Spinal cord (tissue), 10 donors: ENCODE measurements around the gene OR5AK2. TPM values are rescaled to one million over a fixed set of nuclear protein-coding genes. Genes with fewer than 3 reads are reported as not detected.

Source experiments
- DNase-seq, 6 donors: peaks; one replicate each; pipeline versions ENCODE4 v3.0.0 to v3.0.0-alpha.2; 2013 to 2015; ENCODE audit warnings: low spot score in 6 of 6, low read depth in 4 of 6
- H3K27ac ChIP-seq: one replicate; pipeline ENCODE4 v1.5.1; 2013; ENCODE audit warnings: low read depth, low read length, control low read depth
- H3K27me3 ChIP-seq: one replicate; pipeline ENCODE4 v1.6.1; 2013; ENCODE audit warnings: low read length; ENCODE audit not compliant: control insufficient read depth, insufficient read depth
- H3K36me3 ChIP-seq: one replicate; pipeline ENCODE4 v1.6.1; 2013; ENCODE audit warnings: low read length; ENCODE audit not compliant: control insufficient read depth, insufficient read depth
- H3K4me1 ChIP-seq: one replicate; pipeline ENCODE4 v1.6.1; 2013; ENCODE audit warnings: low read length; ENCODE audit not compliant: control insufficient read depth, insufficient read depth
- H3K4me3 ChIP-seq: one replicate; pipeline ENCODE4 v1.5.1; 2013; ENCODE audit warnings: low read depth, low read length, control low read depth
- H3K9me3 ChIP-seq: one replicate; pipeline ENCODE4 v1.6.1; 2013; ENCODE audit warnings: low read length; ENCODE audit not compliant: control insufficient read depth, insufficient read depth
- WGBS: methylation state at CpG from one replicate; pipeline ENCODE4 v1.1.5; 2013; ENCODE audit warnings: missing lambda C conversion rate; ENCODE audit not compliant: insufficient coverage; 5-methylcytosine and 5-hydroxymethylcytosine counted together
- polyA plus RNA-seq, 2 donors: library from polyadenylated mRNA; unstranded; fragments of 120-200 nt; gene quantifications; one replicate each; pipeline ENCODE4 v1.2.1, GENCODE V29; 2013; ENCODE audit not compliant: insufficient read length in 2 of 2
- total RNA-seq, 2 donors: library from RNA; depleted of rRNA in 1 of 2; stranded (reverse); fragments of 120-200 nt in 1 of 2; fragments of >200 nt in 1 of 2; gene quantifications; one replicate each; pipeline versions ENCODE4 v1.2.3 to v1.2.4, GENCODE V29; 2013 to 2014
- donor health status: healthy.

Gene OR5AK2
- total and polyA plus RNA-seq, 4 donors: not detected

DNA sequence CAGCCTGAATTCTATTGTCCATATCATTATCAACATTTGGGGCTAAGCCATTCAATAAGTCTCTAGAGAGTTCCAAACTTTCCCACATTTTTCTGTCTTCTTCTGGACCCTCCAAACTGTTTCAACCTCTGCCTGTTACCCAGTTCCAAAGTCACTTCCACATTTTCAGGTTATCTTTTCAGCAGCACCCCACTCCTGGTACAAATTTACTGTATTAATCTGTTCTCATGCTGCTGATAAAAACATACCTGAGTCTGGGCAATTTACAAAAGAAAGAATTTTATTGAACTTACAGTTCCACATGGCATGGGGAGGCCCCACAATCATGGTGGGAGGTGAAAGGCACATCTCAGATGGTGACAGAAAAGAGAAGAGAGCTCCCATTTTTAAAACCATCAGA, 5.8 kb downstream of the OR5AK2 start:
- no peak overlapping the region for H3K4me3 ChIP-seq
- H3K9me3 ChIP-seq: peaks cover 3% of the 10 kb centered on the region
- no peak overlapping the region for H3K27ac ChIP-seq
- H3K27me3 ChIP-seq: no peaks in the 10 kb centered on the region
- DNase-seq: no peak
- H3K36me3 ChIP-seq: no peaks in the 10 kb centered on the region
- H3K4me1 ChIP-seq: no peaks in the 10 kb centered on the region

DNA sequence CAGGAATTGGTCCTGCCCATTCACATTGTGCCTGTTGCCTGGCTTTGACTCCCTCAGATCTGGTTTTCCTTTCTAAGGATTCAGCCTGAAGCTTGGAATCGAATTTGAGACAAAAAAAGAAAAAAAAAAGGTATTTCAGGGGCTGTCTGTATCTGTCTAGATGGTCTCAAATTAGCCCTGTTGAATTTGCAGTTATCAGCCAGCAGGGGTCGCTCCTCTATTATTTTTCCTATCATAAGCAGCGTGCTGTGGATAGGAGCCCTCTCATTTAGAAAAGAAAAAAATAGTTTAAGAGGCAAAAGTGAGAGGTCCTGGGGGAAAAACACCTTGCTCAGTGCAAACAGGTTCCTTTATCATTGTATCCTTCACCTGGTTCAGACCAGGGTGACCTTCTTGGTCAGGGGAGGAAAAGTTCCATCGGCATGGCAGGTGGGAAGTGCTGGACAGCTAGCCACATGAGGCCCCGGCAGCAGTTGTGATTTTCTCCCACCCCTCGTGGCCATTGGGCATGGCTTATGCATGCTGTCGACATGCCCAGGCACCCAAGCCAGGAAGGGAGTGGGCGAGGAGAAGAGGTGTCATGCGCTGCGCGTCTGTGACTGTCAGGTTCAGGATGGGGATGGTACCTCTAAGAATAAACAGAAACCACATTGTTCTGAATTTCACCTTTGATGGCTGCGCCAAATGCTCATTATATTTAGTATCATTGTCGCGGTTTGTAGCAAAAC, 13.1 kb downstream of the OR5AK2 start:
- Histone ChIP-seq H3K4me1 (no peaks in the 10 kb centered on the region), H3K4me3 (no peak overlapping the region), H3K27ac (no peak overlapping the region), H3K27me3 (no peaks in the 10 kb centered on the region), H3K9me3 (peaks cover 2% of the 10 kb centered on the region), H3K36me3 (no peaks in the 10 kb centered on the region)
- DNase-seq: no peak
- 88% methylated on average over 3 of the region's 14 CpGs for WGBS

DNA sequence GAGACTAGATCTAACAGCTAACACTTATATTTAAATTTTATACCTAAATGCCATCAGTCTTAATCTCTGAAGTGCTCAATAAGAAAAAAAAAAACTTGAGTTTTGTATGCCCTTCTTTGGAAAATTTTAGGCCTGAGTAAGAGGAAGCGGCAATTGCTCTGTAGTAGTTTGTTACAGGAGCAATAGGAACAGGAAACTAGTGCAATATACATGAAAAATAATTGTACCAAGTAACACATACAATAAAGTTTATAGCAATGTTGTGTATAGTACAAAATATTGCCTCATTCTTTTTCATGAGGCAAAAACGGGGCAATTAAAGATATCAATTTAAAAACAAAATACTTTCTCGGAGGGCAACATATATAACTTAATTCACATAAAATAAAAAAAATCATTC, 19.7 kb downstream of the OR5AK2 start:
- H3K4me3 ChIP-seq: no peak overlapping the region
- H3K27ac ChIP-seq: no peak overlapping the region
- no peaks in the 10 kb centered on the region for H3K9me3 ChIP-seq
- H3K36me3 ChIP-seq: no peaks in the 10 kb centered on the region
- no peaks in the 10 kb centered on the region for H3K4me1 ChIP-seq
- DNase-seq: no peak
- no CpG with 5 or more reads among the region's 3 CpGs for WGBS
- H3K27me3 ChIP-seq: no peaks in the 10 kb centered on the region

DNA sequence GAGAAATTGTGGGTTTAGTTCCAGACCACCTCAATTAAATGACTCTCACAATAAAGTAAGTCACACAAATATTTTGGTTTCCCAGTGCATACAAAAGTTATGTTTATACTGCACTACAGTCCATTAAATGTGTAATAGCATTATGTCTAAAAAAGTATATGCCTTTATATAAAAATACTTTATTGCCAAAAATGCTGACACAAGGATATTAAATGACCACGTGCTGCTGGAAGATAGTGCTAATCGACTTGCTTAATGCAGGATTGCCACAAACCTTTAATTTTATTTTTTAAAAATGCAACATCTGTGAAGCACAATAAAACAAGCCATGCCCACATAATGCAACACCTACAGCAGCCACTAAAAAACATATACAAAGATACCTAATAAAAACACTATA, 27.0 kb downstream of the OR5AK2 start:
- H3K27ac ChIP-seq: no peak overlapping the region
- H3K4me3 ChIP-seq: no peak overlapping the region
- H3K27me3 ChIP-seq: no peaks in the 10 kb centered on the region
- WGBS: no CpG with 5 or more reads among the region's 2 CpGs
- H3K9me3 ChIP-seq: peaks cover 1% of the 10 kb centered on the region
- DNase-seq: no peak
- no peaks in the 10 kb centered on the region for H3K36me3 ChIP-seq
- no peaks in the 10 kb centered on the region for H3K4me1 ChIP-seq

DNA sequence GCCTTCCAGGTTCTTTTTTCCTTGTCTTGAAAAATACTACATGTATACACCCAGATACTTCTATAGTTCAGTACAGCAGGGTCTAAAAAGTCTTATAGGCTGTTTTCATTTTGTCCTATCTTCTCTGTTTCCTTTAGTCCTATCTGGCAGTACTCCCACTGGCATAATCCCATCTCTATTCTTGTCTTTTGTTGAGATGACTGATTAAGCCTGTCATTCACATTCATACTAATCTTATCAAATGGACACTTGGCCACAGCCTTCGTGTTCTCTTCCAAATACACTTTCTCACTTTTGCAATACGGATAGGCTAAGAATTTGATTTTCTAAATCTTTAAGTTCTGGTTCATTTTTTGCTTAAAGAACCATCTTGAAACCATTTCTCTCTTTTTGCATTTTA, 42.8 kb downstream of the OR5AK2 start:
- WGBS: no CpG with 5 or more reads among the region's 2 CpGs
- Histone ChIP-seq H3K36me3 (no peaks in the 10 kb centered on the region), H3K9me3 (no peaks in the 10 kb centered on the region), H3K27me3 (no peaks in the 10 kb centered on the region), H3K4me1 (no peaks in the 10 kb centered on the region), H3K27ac (no peak overlapping the region), H3K4me3 (no peak overlapping the region)
- DNase-seq: no peak

Other genes starting within 250 kb of the OR5AK2 start
- not detected for gene OR9G4, start 240.2 kb upstream of the OR5AK2 start, total RNA-seq
- gene OR9G4, start 240.2 kb upstream of the OR5AK2 start, polyA plus RNA-seq: not detected
- gene LRRC55, start 193.0 kb downstream of the OR5AK2 start, total RNA-seq: 10 to 100 TPM in 1 of 2 donors, 1 to 10 TPM in 1; 8.7 to 14.8 TPM
- gene LRRC55, start 193.0 kb downstream of the OR5AK2 start, polyA plus RNA-seq: 10 to 100 TPM; 30.5 to 39.3 TPM
- 10 to 100 TPM; 47.5 to 48.0 TPM for gene APLNR, start 248.3 kb downstream of the OR5AK2 start, total RNA-seq
- gene APLNR, start 248.3 kb downstream of the OR5AK2 start, polyA plus RNA-seq: 10 to 100 TPM; 51.8 to 71.1 TPM